ENCODE results near the gene DERL3. TPM values are rescaled to one million over a fixed set of nuclear protein-coding genes. Genes with fewer than 3 reads are reported as not detected.

Gene DERL3
- total RNA-seq (10 to 100 TPM in 1 of 5 experiments, 1 to 10 TPM in 4; 1.6 to 16.2 (median 6.5) TPM), polyA plus RNA-seq (not detected), total RNA-seq (0.67 reads per million)

DNA sequence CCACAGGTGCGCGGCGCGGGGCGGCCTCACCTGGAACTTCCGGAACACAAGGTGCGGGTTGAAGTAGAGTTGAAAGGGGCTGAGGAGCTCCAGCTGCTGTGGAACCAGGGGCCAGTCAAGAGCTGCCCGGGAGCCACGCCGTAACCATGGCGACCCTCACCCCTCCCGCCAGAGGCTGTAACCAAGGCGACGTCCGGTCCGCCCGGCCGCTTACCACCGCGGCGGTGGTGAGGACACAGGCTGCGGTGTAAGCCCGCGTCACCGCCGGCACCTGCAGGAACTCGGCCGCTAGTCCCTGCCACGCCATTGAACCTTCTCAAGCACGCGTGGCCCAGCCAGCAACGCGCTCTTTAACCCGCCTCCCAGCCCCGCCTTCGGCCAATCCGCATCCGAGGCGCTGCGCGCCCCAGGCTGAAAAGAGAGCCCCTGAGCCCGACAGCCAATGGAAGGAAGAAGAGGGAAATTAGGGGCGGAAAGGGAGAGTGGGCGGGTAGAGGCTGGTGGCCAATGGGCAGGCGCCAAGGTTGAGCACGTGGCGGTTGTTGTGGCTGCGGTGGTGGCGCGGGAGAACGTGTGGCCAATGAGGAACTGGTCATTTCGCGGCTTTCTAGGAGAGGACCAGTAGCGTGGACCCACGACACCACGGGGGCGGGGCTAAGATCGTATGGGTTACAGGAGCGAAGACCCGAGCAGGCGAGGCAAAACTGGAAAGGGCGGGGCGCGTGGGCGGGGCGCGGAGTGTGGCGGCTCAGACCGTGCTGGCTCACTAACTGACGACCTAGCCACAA lies at the start of gene DERL3:
Gene DERL3 (minus strand): TSS at position 326 of the 788 bp plus-strand sequence. CDS start 19 bp downstream, at position 307.
- Histone ChIP-seq H3K4me3 (ENCODE audit: low read length) (peak within 1 kb of the TSS; percentile 70), H3K27ac (ENCODE audit: low read depth, low read length) (peak within 1 kb of the TSS; percentile 51), H3K36me3 (ENCODE audit: control insufficient read depth in 2 of 3, insufficient read depth in 3 of 3, low read length in 3 of 3) (peaks cover 0 to 22% (median 0%) of the 10 kb centered on the region in 3 experiments), H3K27me3 (ENCODE audit: control insufficient read depth in 2 of 2, insufficient read depth in 2 of 2, low read length in 2 of 2) (no peaks in the 10 kb centered on the region), H3K4me1 (ENCODE audit: control insufficient read depth in 2 of 2, insufficient read depth in 2 of 2, low read length in 2 of 2) (peaks cover 4 to 5% of the 10 kb centered on the region in 2 donors), H3K9me3 (ENCODE audit: control insufficient read depth in 2 of 3, low read length in 3 of 3) (no peaks in the 10 kb centered on the region)
- ATAC-seq (peak; percentile 94), DNase-seq (peak; percentile 80 to 97 (median 92))
- Mint-ChIP-seq H3K36me3 (peaks cover 0 to 1% (median 0%) of the 10 kb centered on the region in 5 donors), H3K9me3 (no peaks in the 10 kb centered on the region), H3K4me1 (peaks cover 12 to 26% (median 20%) of the 10 kb centered on the region in 7 donors), H3K27me3 (peaks cover 0 to 7% (median 0%) of the 10 kb centered on the region in 5 donors), H3K4me3 (peak within 1 kb of the TSS; percentile 81 to 96 (median 93)), H3K27ac (peak within 1 kb of the TSS; percentile 43 to 97 (median 87))
- intact Hi-C loops (cut with micrococcal nuclease) = loop anchor here (1.0 to 2.0 kb wide), 10 partner anchors 18 to 716 kb away; partner anchors contain the start of genes MIF (in 2 of the 2), GUCD1 (in 1 of the 2), SLC2A11 (in 1 of the 2) and SNRPD3 (in 1 of the 2)
- ChIA-PET CTCF (interaction anchor here (0.6 kb wide), 1 partner anchor 26 kb away, joined by 3 read pairs; no protein-coding TSS in a partner anchor), POLR2A (interaction anchor here (1.1 kb wide), 1 partner anchor 55 kb away, joined by 3 read pairs; the partner anchor contains the start of gene MIF)

- Histone ChIP-seq H3K4me1 (ENCODE audit: control insufficient read depth in 2 of 2, insufficient read depth in 2 of 2, low read length in 2 of 2) (no peaks in the 10 kb centered on the region), H3K9me3 (ENCODE audit: control insufficient read depth in 2 of 3, low read length in 3 of 3) (no peaks in the 10 kb centered on the region), H3K27ac (ENCODE audit: low read depth, low read length) (no peak overlapping the region), H3K4me3 (ENCODE audit: low read length) (no peak overlapping the region), H3K27me3 (ENCODE audit: control insufficient read depth in 2 of 2, insufficient read depth in 2 of 2, low read length in 2 of 2) (no peaks in the 10 kb centered on the region), H3K36me3 (ENCODE audit: control insufficient read depth in 2 of 3, insufficient read depth in 3 of 3, low read length in 3 of 3) (peaks cover 0 to 9% (median 0%) of the 10 kb centered on the region in 3 experiments)
- POLR2A ChIA-PET = no interaction called here
- DNase-seq (no peak), ATAC-seq (no peak)
- Mint-ChIP-seq H3K36me3 (peaks cover 0 to 30% (median 18%) of the 10 kb centered on the region in 5 donors), H3K4me3 (no peak overlapping the region), H3K9me3 (no peaks in the 10 kb centered on the region), H3K4me1 (peaks cover 0 to 2% (median 0%) of the 10 kb centered on the region in 7 donors), H3K27me3 (no peaks in the 10 kb centered on the region), H3K27ac (no peak overlapping the region)
- CTCF ChIA-PET = no interaction called here
- intact Hi-C loops (cut with micrococcal nuclease) = no loop called here
Observed at GRCh38 chr22:23884140-23884539, 45.3 kb upstream of the DERL3 start.

DNA sequence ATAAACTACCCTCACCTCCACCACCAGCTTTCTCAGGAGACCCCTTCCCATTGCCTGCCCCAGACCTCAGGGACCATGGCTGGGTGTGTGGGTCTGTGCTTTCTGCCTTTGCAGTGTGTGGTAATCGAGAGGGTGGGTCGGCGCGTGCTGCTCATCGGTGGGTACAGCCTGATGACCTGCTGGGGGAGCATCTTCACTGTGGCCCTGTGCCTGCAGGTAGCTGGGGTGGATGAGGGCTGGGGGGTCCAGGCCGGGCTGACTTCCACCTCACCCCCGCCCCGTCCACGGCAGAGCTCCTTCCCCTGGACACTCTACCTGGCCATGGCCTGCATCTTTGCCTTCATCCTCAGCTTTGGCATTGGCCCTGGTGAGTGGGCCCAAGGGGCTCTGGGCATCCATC lies 44.9 kb upstream of the DERL3 start:
- Mint-ChIP-seq H3K4me1 (peaks cover 0 to 2% (median 0%) of the 10 kb centered on the region in 7 donors), H3K36me3 (peaks cover 0 to 31% (median 19%) of the 10 kb centered on the region in 5 donors), H3K9me3 (no peaks in the 10 kb centered on the region), H3K4me3 (no peak overlapping the region), H3K27ac (no peak overlapping the region), H3K27me3 (no peaks in the 10 kb centered on the region)
- CTCF ChIA-PET = no interaction called here
- no peak for ATAC-seq
- H3K4me1 ChIP-seq (ENCODE audit: control insufficient read depth in 2 of 2, insufficient read depth in 2 of 2, low read length in 2 of 2) = no peaks in the 10 kb centered on the region
- no peak for DNase-seq
- peaks cover 0 to 11% (median 0%) of the 10 kb centered on the region in 3 experiments for H3K36me3 ChIP-seq (ENCODE audit: control insufficient read depth in 2 of 3, insufficient read depth in 3 of 3, low read length in 3 of 3)
- H3K27ac ChIP-seq (ENCODE audit: low read depth, low read length) = no peak overlapping the region
- POLR2A ChIA-PET = no interaction called here
- H3K27me3 ChIP-seq (ENCODE audit: control insufficient read depth in 2 of 2, insufficient read depth in 2 of 2, low read length in 2 of 2) = no peaks in the 10 kb centered on the region
- H3K4me3 ChIP-seq (ENCODE audit: low read length) = no peak overlapping the region
- intact Hi-C loops (cut with micrococcal nuclease) = no loop called here
- H3K9me3 ChIP-seq (ENCODE audit: control insufficient read depth in 2 of 3, low read length in 3 of 3) = no peaks in the 10 kb centered on the region

DNA sequence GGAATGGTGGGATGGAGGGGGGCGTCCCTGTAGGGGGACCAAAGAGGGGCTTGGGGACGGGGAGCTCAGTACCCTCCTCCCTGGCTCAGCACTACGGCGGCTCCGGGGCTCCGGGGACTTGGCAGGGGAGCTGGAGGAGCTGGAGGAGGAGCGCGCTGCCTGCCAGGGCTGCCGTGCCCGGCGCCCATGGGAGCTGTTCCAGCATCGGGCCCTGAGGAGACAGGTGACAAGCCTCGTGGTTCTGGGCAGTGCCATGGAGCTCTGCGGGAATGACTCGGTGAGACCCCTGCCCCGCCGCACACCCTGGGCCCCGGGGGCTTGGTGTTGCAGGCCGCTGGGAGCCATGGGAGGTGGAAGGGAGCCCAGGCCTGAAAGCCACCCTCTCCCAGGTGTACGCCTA lies 43.6 kb upstream of the DERL3 start:
- ChIA-PET POLR2A (no interaction called here), CTCF (no interaction called here)
- H3K4me3 Mint-ChIP-seq = no peak overlapping the region
- DNase-seq (no peak), ATAC-seq (no peak)
- no peaks in the 10 kb centered on the region for H3K27me3 Mint-ChIP-seq
- intact Hi-C loops (cut with micrococcal nuclease) = no loop called here
- H3K9me3 ChIP-seq (ENCODE audit: control insufficient read depth in 2 of 3, low read length in 3 of 3) = no peaks in the 10 kb centered on the region
- no peak overlapping the region for H3K27ac Mint-ChIP-seq
- no peaks in the 10 kb centered on the region for H3K27me3 ChIP-seq (ENCODE audit: control insufficient read depth in 2 of 2, insufficient read depth in 2 of 2, low read length in 2 of 2)
- H3K36me3 Mint-ChIP-seq = peaks cover 0 to 41% (median 25%) of the 10 kb centered on the region in 5 donors
- H3K36me3 ChIP-seq (ENCODE audit: control insufficient read depth in 2 of 3, insufficient read depth in 3 of 3, low read length in 3 of 3) = peaks cover 0 to 24% (median 0%) of the 10 kb centered on the region in 3 experiments
- no peak overlapping the region for H3K4me3 ChIP-seq (ENCODE audit: low read length)
- H3K9me3 Mint-ChIP-seq = no peaks in the 10 kb centered on the region
- H3K4me1 Mint-ChIP-seq = peaks cover 0 to 2% (median 0%) of the 10 kb centered on the region in 7 donors
- H3K27ac ChIP-seq (ENCODE audit: low read depth, low read length) = no peak overlapping the region
- no peaks in the 10 kb centered on the region for H3K4me1 ChIP-seq (ENCODE audit: control insufficient read depth in 2 of 2, insufficient read depth in 2 of 2, low read length in 2 of 2)

GRCh38 chr22:23878219-23878618 lies 39.4 kb upstream of the DERL3 start:
- Mint-ChIP-seq H3K36me3 (peaks cover 0 to 62% (median 25%) of the 10 kb centered on the region in 5 donors), H3K9me3 (no peaks in the 10 kb centered on the region), H3K4me1 (peaks cover 0 to 3% (median 0%) of the 10 kb centered on the region in 7 donors), H3K27me3 (no peaks in the 10 kb centered on the region), H3K4me3 (no peak overlapping the region), H3K27ac (no peak overlapping the region)
- Histone ChIP-seq H3K4me1 (ENCODE audit: control insufficient read depth in 2 of 2, insufficient read depth in 2 of 2, low read length in 2 of 2) (no peaks in the 10 kb centered on the region), H3K9me3 (ENCODE audit: control insufficient read depth in 2 of 3, low read length in 3 of 3) (no peaks in the 10 kb centered on the region), H3K27me3 (ENCODE audit: control insufficient read depth in 2 of 2, insufficient read depth in 2 of 2, low read length in 2 of 2) (no peaks in the 10 kb centered on the region), H3K4me3 (ENCODE audit: low read length) (no peak overlapping the region), H3K36me3 (ENCODE audit: control insufficient read depth in 2 of 3, insufficient read depth in 3 of 3, low read length in 3 of 3) (peaks cover 0 to 37% (median 0%) of the 10 kb centered on the region in 3 experiments), H3K27ac (ENCODE audit: low read depth, low read length) (no peak overlapping the region)
- DNase-seq (no peak), ATAC-seq (no peak)
- CTCF ChIA-PET = no interaction called here
- POLR2A ChIA-PET = interaction anchor here (1.0 kb wide), 1 partner anchor 12 kb away, joined by 4 read pairs; no protein-coding TSS in a partner anchor
- intact Hi-C loops (cut with micrococcal nuclease) = no loop called here

- Histone ChIP-seq H3K36me3 (ENCODE audit: control insufficient read depth in 2 of 3, insufficient read depth in 3 of 3, low read length in 3 of 3) (peaks cover 0 to 34% (median 0%) of the 10 kb centered on the region in 3 experiments), H3K27ac (ENCODE audit: low read depth, low read length) (no peak overlapping the region), H3K9me3 (ENCODE audit: control insufficient read depth in 2 of 3, low read length in 3 of 3) (no peaks in the 10 kb centered on the region), H3K4me1 (ENCODE audit: control insufficient read depth in 2 of 2, insufficient read depth in 2 of 2, low read length in 2 of 2) (no peaks in the 10 kb centered on the region), H3K27me3 (ENCODE audit: control insufficient read depth in 2 of 2, insufficient read depth in 2 of 2, low read length in 2 of 2) (no peaks in the 10 kb centered on the region), H3K4me3 (ENCODE audit: low read length) (no peak overlapping the region)
- intact Hi-C loops (cut with micrococcal nuclease) = no loop called here
- no peak for ATAC-seq
- no peak for DNase-seq
- ChIA-PET CTCF (no interaction called here), POLR2A (interaction anchor here (1.0 kb wide), 1 partner anchor 13 kb away, joined by 4 read pairs; no protein-coding TSS in a partner anchor)
- no peak overlapping the region for H3K4me3 Mint-ChIP-seq
- peaks cover 0 to 60% (median 25%) of the 10 kb centered on the region in 5 donors for H3K36me3 Mint-ChIP-seq
- no peak overlapping the region for H3K27ac Mint-ChIP-seq
- peaks cover 0 to 3% (median 0%) of the 10 kb centered on the region in 7 donors for H3K4me1 Mint-ChIP-seq
- no peaks in the 10 kb centered on the region for H3K27me3 Mint-ChIP-seq
- no peaks in the 10 kb centered on the region for H3K9me3 Mint-ChIP-seq
Observed at GRCh38 chr22:23877566-23877965, 38.8 kb upstream of the DERL3 start.

Data from naive thymus-derived CD4-positive, alpha-beta T cell (primary cell).